ENCODE measurements around the gene LRP1. TPM values are rescaled to one million over a fixed set of nuclear protein-coding genes. Genes with fewer than 3 reads are reported as not detected.

LRP1 gene
- total RNA-seq, 1 donor from 2014 or later: 61.0 TPM

- intact Hi-C loops (cut with micrococcal nuclease): loop anchor here (5.0 kb wide), 1 partner anchor 58 kb away; no protein-coding TSS in a partner anchor
- H3K9me3 ChIP-seq (replicated peaks): no peaks in the 10 kb centered on the region
- H3K4me3 ChIP-seq: no peak overlapping the region
- H3K4me1 ChIP-seq: peaks cover 17% of the 10 kb centered on the region
- H3K27me3 ChIP-seq (ENCODE audit: low read depth): no peaks in the 10 kb centered on the region
- no peak overlapping the region for H3K27ac ChIP-seq (replicated peaks)
- TF ChIP-seq CTCF (IDR thresholded peaks at IDR 0.05; ENCODE audit: borderline replicate concordance): no peak
- no peak for DNase-seq
- H3K36me3 ChIP-seq: no peaks in the 10 kb centered on the region
These were observed 4.5 kb upstream of the LRP1 start for GRCh38 chr12:57123813-57124212.

DNA sequence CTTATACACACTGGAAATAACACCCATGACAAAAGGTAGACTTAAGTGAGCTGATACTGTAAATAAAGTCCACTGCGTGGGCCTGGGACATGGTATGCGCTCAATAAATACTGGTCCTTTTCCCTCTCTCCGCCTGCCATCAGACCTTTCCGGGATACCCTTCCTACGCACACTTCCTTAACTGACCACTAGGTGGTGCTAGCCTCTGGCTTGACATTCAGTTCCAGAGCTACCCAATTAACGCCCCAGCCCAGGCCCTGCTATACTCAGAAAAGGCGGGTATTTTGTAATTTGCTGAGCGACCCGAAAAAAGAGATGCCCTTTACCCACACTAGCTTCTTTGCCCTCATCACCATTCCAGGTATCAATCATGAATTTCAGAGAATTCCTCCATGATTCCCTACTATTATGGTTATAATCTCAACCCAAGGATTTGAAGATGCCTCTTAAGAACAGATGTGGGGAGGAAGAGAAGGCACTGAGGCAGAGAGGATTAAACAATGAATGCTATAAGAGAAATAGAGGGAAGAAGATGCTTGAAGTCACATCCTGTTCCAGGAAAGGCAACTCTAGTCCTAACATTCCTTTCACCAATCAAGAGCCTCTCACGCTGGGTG is 3.9 kb upstream of the LRP1 start:
- no peaks in the 10 kb centered on the region for H3K27me3 ChIP-seq (ENCODE audit: low read depth)
- DNase-seq: peak; percentile 52
- intact Hi-C loops (cut with micrococcal nuclease): loop anchor here (5.0 kb wide), 1 partner anchor 58 kb away; no protein-coding TSS in a partner anchor
- no peaks in the 10 kb centered on the region for H3K9me3 ChIP-seq (replicated peaks)
- no peaks in the 10 kb centered on the region for H3K36me3 ChIP-seq
- peak; percentile 99 for TF ChIP-seq CTCF (IDR thresholded peaks at IDR 0.05; ENCODE audit: borderline replicate concordance)
- no peak overlapping the region for H3K27ac ChIP-seq (replicated peaks)
- no peak overlapping the region for H3K4me3 ChIP-seq
- H3K4me1 ChIP-seq: peaks cover 20% of the 10 kb centered on the region

- no peak for DNase-seq
- Histone ChIP-seq H3K27me3 (ENCODE audit: low read depth) (no peaks in the 10 kb centered on the region), H3K9me3 (replicated peaks) (no peaks in the 10 kb centered on the region), H3K4me3 (no peak overlapping the region), H3K36me3 (no peaks in the 10 kb centered on the region), H3K27ac (replicated peaks) (peak overlapping the region; percentile 99), H3K4me1 (peaks cover 37% of the 10 kb centered on the region)
- TF ChIP-seq CTCF (IDR thresholded peaks at IDR 0.05; ENCODE audit: borderline replicate concordance): no peak
- intact Hi-C loops (cut with micrococcal nuclease): no loop called here
These were observed 2.2 kb upstream of the LRP1 start for GRCh38 chr12:57126061-57126460.

DNA sequence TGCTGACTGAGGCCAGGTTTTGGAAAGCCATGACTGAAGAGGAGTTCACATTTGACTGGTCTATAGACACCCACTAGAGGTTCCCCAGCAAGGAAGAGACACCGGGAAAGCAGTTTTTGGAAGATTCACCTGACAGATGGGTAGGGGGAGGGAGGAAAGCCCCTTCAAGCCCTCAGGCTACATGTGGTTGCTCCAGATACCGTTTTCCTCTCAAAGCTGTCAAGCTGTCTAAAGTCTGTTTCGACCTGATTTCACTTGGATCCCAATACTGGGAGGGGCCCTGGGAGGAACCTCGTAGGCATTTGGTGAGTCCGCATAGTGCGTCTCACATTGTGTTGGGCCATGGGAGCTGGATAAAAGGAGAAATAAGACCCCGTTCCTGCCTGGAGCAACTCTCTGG is 1.7 kb upstream of the LRP1 start:
- H3K9me3 ChIP-seq (replicated peaks): no peaks in the 10 kb centered on the region
- peaks cover 42% of the 10 kb centered on the region for H3K4me1 ChIP-seq
- no peak for TF ChIP-seq CTCF (IDR thresholded peaks at IDR 0.05; ENCODE audit: borderline replicate concordance)
- DNase-seq: no peak
- no peaks in the 10 kb centered on the region for H3K36me3 ChIP-seq
- H3K4me3 ChIP-seq: peak overlapping the region; percentile 91
- H3K27ac ChIP-seq (replicated peaks): peak overlapping the region; percentile 99
- intact Hi-C loops (cut with micrococcal nuclease): no loop called here
- no peaks in the 10 kb centered on the region for H3K27me3 ChIP-seq (ENCODE audit: low read depth)

DNA sequence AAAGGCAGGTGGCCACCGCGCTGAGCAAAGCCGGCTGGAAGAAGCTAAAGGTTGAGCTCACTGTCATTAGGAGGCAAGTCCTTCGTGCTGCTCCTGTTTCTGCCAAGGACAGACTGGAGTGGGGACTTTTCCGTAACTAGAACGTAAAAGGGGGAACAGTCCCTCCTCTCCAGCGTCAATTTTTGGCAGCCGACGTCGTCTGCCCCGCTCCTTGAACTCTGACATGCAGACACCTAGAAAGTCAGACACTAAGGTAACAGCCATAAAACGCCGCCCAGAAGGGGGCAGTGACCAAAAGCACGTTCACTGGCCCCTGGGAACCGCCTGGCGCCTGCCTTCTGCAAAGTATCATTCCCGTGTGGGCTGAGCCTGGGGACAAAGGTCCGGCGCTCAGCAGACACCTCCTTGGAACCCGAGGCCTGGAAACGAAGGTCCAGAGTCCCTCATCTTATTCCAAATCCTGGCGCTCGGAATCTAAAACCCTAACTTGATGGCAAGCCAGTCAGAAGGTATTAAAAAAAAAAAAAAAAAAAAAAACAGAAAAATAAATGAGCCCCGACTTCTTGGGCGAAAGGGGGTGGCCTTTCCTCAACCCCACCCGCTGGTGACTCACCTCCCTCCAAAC is 1.1 kb upstream of the LRP1 start:
- intact Hi-C loops (cut with micrococcal nuclease): no loop called here

More for the DNA sequence above, 1.1 kb upstream of the LRP1 start:
- peak overlapping the region; percentile 99 for H3K27ac ChIP-seq (replicated peaks)
- peaks cover 48% of the 10 kb centered on the region for H3K4me1 ChIP-seq
- TF ChIP-seq CTCF (IDR thresholded peaks at IDR 0.05; ENCODE audit: borderline replicate concordance): peak; percentile 52
- H3K36me3 ChIP-seq: no peaks in the 10 kb centered on the region
- H3K27me3 ChIP-seq (ENCODE audit: low read depth): no peaks in the 10 kb centered on the region
- H3K9me3 ChIP-seq (replicated peaks): no peaks in the 10 kb centered on the region
- peak; percentile 77 for DNase-seq
- H3K4me3 ChIP-seq: peak overlapping the region; percentile 91
